ENCODE data around the gene GADD45B. TPM values are rescaled to one million over a fixed set of nuclear protein-coding genes. Genes with fewer than 3 reads are reported as not detected.
"Not testable (repeated sequence)": the region's sequence is repeated elsewhere in the genome, so short reads cannot be mapped to it uniquely, and the experiment has no call there.

Gene GADD45B
- total RNA-seq, 1 donor from 2014 or later: 1.2 TPM

DNA sequence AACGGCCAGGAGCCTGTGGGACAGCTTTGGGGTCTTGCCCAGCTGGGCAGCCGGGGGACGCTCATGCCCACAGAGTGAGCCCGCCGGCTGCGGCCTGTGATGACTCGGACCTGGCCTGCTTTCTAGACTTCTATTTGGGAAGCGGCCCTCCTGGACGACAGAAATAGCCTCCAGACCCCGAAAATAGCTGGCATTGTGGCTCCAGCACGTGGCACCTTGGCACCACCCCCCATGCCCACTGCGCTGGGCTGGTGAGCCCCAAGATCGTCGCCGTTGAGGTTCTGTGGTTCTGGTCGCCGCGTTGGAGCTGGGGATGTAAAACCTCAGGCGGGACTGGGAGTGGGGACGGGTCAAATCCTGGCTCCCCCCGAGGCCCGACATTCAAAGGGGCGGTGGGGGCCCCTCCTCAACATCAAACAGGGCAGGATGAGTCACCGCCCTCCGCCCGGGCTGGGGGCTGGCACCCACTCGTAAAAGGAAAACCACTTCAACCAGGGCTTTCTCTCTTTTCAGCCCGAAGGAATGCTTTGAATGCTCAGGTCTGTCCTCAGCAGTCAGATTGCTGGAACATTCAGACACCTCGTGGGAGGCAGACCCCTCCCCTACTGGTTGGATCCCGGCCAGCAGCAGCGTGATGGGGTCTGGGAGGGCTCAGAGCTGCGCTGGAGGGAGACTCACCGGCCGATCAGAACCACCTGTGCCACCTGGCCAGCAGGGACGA is 42.1 kb downstream of the GADD45B start:
- Mint-ChIP-seq H3K9me3 (ENCODE audit: unreplicated experiment) (no peaks in the 10 kb centered on the region), H3K27ac (ENCODE audit: unreplicated experiment) (no peak overlapping the region), H3K4me1 (ENCODE audit: unreplicated experiment) (no peaks in the 10 kb centered on the region), H3K4me3 (ENCODE audit: unreplicated experiment) (no peak overlapping the region), H3K27me3 (ENCODE audit: unreplicated experiment) (peaks cover 11% of the 10 kb centered on the region), H3K36me3 (ENCODE audit: low read depth, unreplicated experiment) (no peaks in the 10 kb centered on the region)
- TF ChIP-seq, protein P1, sequence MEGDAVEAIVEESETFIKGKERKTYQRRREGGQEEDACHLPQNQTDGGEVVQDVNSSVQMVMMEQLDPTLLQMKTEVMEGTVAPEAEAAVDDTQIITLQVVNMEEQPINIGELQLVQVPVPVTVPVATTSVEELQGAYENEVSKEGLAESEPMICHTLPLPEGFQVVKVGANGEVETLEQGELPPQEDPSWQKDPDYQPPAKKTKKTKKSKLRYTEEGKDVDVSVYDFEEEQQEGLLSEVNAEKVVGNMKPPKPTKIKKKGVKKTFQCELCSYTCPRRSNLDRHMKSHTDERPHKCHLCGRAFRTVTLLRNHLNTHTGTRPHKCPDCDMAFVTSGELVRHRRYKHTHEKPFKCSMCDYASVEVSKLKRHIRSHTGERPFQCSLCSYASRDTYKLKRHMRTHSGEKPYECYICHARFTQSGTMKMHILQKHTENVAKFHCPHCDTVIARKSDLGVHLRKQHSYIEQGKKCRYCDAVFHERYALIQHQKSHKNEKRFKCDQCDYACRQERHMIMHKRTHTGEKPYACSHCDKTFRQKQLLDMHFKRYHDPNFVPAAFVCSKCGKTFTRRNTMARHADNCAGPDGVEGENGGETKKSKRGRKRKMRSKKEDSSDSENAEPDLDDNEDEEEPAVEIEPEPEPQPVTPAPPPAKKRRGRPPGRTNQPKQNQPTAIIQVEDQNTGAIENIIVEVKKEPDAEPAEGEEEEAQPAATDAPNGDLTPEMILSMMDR (IDR thresholded peaks at IDR 0.05; ENCODE audit: unreplicated experiment): no peak
- no peak for DNase-seq (ENCODE audit: low spot score)

DNA sequence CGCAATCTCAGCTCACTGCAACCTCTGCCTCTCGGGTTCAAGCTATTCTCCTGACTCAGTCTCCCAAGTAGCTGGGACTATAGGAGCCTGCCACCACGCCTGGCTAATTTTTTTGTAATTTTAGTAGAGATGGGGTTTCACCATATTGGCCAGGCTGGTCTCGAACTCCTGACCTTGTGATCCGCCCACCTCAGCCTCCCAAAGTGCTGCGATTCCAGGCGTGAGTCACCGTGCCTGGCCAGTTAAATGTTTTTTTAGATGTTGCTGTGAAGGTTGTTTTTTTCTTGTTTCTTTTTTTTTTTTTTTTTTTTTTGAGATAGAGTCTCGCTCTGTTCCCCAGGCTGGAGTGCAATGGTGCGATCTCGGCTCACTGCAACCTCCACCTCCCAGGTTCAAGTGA is 42.9 kb downstream of the GADD45B start:
- not testable (repeated sequence) for DNase-seq (ENCODE audit: low spot score); H3K36me3 Mint-ChIP-seq (ENCODE audit: low read depth, unreplicated experiment); H3K27ac Mint-ChIP-seq (ENCODE audit: unreplicated experiment); H3K4me3 Mint-ChIP-seq (ENCODE audit: unreplicated experiment); H3K9me3 Mint-ChIP-seq (ENCODE audit: unreplicated experiment); H3K4me1 Mint-ChIP-seq (ENCODE audit: unreplicated experiment)
- peaks cover 11% of the 10 kb centered on the region for H3K27me3 Mint-ChIP-seq (ENCODE audit: unreplicated experiment)

DNA sequence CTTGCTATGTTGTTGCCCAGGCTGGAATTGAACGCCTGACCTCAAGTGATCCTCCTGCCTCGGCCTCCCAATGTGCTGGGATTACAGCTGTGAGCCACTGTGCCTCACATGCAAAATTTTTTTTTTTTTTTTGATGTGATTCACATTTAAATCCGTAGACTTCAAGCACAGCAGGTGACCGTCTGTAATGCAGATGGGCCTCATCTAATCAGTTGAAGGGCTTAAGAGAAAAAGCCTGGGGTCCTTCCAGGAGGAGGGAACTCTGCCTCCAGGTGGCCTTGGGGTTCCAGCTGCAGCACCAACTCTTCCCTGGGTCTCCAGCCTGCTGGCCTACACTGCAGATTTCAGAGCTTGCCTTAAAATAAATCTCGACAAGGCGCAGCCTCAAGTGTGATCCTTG is 43.6 kb downstream of the GADD45B start:
- H3K36me3 Mint-ChIP-seq (ENCODE audit: low read depth, unreplicated experiment): no peaks in the 10 kb centered on the region
- no peak for DNase-seq (ENCODE audit: low spot score)
- no peak overlapping the region for H3K4me3 Mint-ChIP-seq (ENCODE audit: unreplicated experiment)
- H3K27me3 Mint-ChIP-seq (ENCODE audit: unreplicated experiment): peaks cover 10% of the 10 kb centered on the region
- H3K27ac Mint-ChIP-seq (ENCODE audit: unreplicated experiment): no peak overlapping the region
- no peaks in the 10 kb centered on the region for H3K9me3 Mint-ChIP-seq (ENCODE audit: unreplicated experiment)
- TF ChIP-seq, protein P1 (IDR thresholded peaks at IDR 0.05; ENCODE audit: unreplicated experiment): no peak
- no peaks in the 10 kb centered on the region for H3K4me1 Mint-ChIP-seq (ENCODE audit: unreplicated experiment)

DNA sequence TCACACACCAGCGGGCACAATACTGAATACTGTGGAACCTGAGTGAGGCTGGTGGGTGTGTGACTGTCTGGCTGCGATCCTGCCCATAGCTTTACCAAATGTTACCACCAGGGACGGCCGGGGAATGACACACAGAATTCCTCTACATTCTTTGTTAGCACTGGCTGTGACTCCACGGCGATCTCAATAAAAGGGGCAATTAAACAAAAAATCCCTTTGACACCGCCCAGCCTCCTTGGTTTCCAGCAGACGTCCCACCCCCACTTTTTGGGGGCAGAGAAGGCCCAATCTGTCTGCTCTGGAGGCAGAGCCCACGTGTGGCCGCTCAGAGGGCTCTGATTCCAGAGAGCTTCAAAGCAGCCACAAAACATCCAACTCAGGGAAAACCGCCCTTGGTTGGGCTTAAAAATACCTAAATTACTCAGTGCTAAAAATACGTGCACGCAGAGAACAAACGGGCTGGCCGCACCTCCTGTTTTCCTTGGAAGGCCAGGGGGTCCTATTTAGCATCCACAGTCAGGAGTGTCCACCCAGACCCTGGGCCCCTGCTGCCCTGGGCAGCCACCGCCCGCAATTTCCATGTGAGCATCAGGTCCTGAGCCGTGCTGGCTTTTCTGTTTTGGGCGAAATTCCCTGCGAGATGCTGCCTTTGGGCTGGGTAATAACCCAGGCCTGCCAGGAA is 47.8 kb downstream of the GADD45B start:
- Mint-ChIP-seq H3K27ac (ENCODE audit: unreplicated experiment) (no peak overlapping the region), H3K9me3 (ENCODE audit: unreplicated experiment) (no peaks in the 10 kb centered on the region), H3K4me3 (ENCODE audit: unreplicated experiment) (no peak overlapping the region), H3K27me3 (ENCODE audit: unreplicated experiment) (peaks cover 4% of the 10 kb centered on the region), H3K4me1 (ENCODE audit: unreplicated experiment) (no peaks in the 10 kb centered on the region), H3K36me3 (ENCODE audit: low read depth, unreplicated experiment) (no peaks in the 10 kb centered on the region)
- no peak for DNase-seq (ENCODE audit: low spot score)
- TF ChIP-seq, protein P1 (IDR thresholded peaks at IDR 0.05; ENCODE audit: unreplicated experiment): no peak

DNA sequence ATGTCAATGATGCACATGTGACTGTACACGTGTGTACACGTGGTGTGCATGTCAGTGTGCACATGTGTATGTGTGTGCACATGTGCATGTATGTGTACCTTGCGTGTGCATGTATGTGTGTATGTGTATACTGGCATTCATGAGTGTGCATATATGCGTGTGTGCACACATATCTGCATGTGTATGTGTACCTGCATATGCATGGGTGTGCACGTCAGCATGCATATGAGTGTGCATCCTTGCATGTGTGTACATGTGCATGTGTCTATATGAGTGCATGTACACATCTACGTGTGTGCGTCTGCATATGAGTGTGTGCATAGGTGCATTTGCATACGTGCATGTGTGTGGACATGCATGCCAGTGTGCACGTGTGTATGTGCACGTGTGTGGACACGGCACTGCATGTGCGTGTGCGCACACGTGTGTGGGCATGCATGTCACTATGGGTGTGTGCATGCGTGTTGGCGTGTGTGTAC is 48.5 kb downstream of the GADD45B start:
- no peak overlapping the region for H3K27ac Mint-ChIP-seq (ENCODE audit: unreplicated experiment)
- H3K9me3 Mint-ChIP-seq (ENCODE audit: unreplicated experiment): no peaks in the 10 kb centered on the region
- DNase-seq (ENCODE audit: low spot score): no peak
- H3K4me3 Mint-ChIP-seq (ENCODE audit: unreplicated experiment): no peak overlapping the region
- no peaks in the 10 kb centered on the region for H3K4me1 Mint-ChIP-seq (ENCODE audit: unreplicated experiment)
- H3K27me3 Mint-ChIP-seq (ENCODE audit: unreplicated experiment): peaks cover 4% of the 10 kb centered on the region
- no peaks in the 10 kb centered on the region for H3K36me3 Mint-ChIP-seq (ENCODE audit: low read depth, unreplicated experiment)
- TF ChIP-seq, protein P1 (IDR thresholded peaks at IDR 0.05; ENCODE audit: unreplicated experiment): no peak

Data from endothelial cell (in vitro differentiated cells).